H9 (cell line): ENCODE results near the gene SLC24A4. TPM values are rescaled to one million over a fixed set of nuclear protein-coding genes. Genes with fewer than 3 reads are reported as not detected.

Experiments used
- DNase-seq: peaks from one replicate; pipeline ENCODE4 v3.0.0-alpha.2; 2017
- H2AFZ ChIP-seq: one replicate; pipeline ENCODE4 v1.6.1; 2013; ENCODE audit warnings: mild to moderate bottlenecking, low read length, control low read depth, moderate library complexity
- H2AK5ac ChIP-seq: 2 replicates; pipeline ENCODE4 v1.6.1; 2013; ENCODE audit warnings: low read length, control low read depth, mixed read lengths; ENCODE audit not compliant: insufficient read length
- H2BK120ac ChIP-seq: one replicate; pipeline ENCODE4 v1.6.1; 2013; ENCODE audit warnings: low read depth, mild to moderate bottlenecking, low read length, control low read depth, inconsistent platforms; ENCODE audit not compliant: poor library complexity, severe bottlenecking
- H2BK12ac ChIP-seq: 2 replicates; pipeline ENCODE4 v1.6.1; 2013; ENCODE audit warnings: low read length, control low read depth, mixed read lengths, low read depth; ENCODE audit not compliant: insufficient read length
- H2BK15ac ChIP-seq: 2 replicates; pipeline ENCODE4 v1.6.1; 2013; ENCODE audit warnings: low read depth, low read length, control low read depth
- H2BK20ac ChIP-seq: one replicate; pipeline ENCODE4 v1.6.1; 2013; ENCODE audit warnings: low read depth, mild to moderate bottlenecking, low read length, control low read depth, inconsistent platforms; ENCODE audit not compliant: poor library complexity, severe bottlenecking
- H2BK5ac ChIP-seq: 2 replicates; pipeline ENCODE4 v1.6.1; 2013; ENCODE audit warnings: low read length, control low read depth, mixed read lengths; ENCODE audit not compliant: insufficient read length
- H3K14ac ChIP-seq: 2 replicates; pipeline ENCODE4 v1.6.1; 2013; ENCODE audit warnings: low read length, control low read depth; ENCODE audit not compliant: insufficient read depth
- H3K18ac ChIP-seq: 2 replicates; pipeline ENCODE4 v1.6.1; 2013; ENCODE audit warnings: low read depth, mild to moderate bottlenecking, mixed read lengths, low read length, control low read depth; ENCODE audit not compliant: insufficient read length
- H3K23ac ChIP-seq: 2 replicates; pipeline ENCODE4 v1.6.1; 2013; ENCODE audit warnings: low read length, control low read depth, mixed read lengths, low read depth; ENCODE audit not compliant: insufficient read length
- H3K23me2 ChIP-seq: 2 replicates; pipeline ENCODE4 v1.6.1; 2013; ENCODE audit warnings: low read depth, mild to moderate bottlenecking, mixed read lengths, low read length, control low read depth; ENCODE audit not compliant: insufficient read length, poor library complexity, severe bottlenecking
- H3K27ac ChIP-seq: 2 replicates; pipeline ENCODE4 v1.5.1; 2013; ENCODE audit warnings: low read length, control low read depth, mixed read lengths, low read depth; ENCODE audit not compliant: insufficient read length
- H3K27me3 ChIP-seq: 2 replicates; pipeline ENCODE4 v1.6.1; 2013; ENCODE audit warnings: low read length, control low read depth, inconsistent platforms; ENCODE audit not compliant: insufficient read depth
- H3K4ac ChIP-seq: 2 replicates; pipeline ENCODE4 v1.6.1; 2013; ENCODE audit warnings: low read depth, mild to moderate bottlenecking, control low read depth, inconsistent platforms, low read length, moderate library complexity
- H3K4me1 ChIP-seq: 2 replicates; pipeline ENCODE4 v1.6.1; 2013; ENCODE audit warnings: low read length, control low read depth, inconsistent platforms; ENCODE audit not compliant: insufficient read depth
- H3K4me2 ChIP-seq: 2 replicates; pipeline ENCODE4 v1.6.1; 2013; ENCODE audit warnings: low read length, control low read depth, mixed read lengths; ENCODE audit not compliant: insufficient read length, insufficient read depth
- H3K56ac ChIP-seq: 2 replicates; pipeline ENCODE4 v1.6.1; 2013; ENCODE audit warnings: low read depth, mild to moderate bottlenecking, mixed read lengths, low read length, control low read depth; ENCODE audit not compliant: insufficient read length
- H3K79me1 ChIP-seq: 2 replicates; pipeline ENCODE4 v1.6.1; 2013; ENCODE audit warnings: low read depth, mild to moderate bottlenecking, moderate library complexity, low read length, control low read depth, inconsistent platforms; ENCODE audit not compliant: insufficient read depth, poor library complexity, severe bottlenecking
- H3K79me2 ChIP-seq: 2 replicates; pipeline ENCODE4 v1.6.1; 2013; ENCODE audit warnings: low read length, control low read depth, inconsistent platforms; ENCODE audit not compliant: insufficient read depth
- H3K9ac ChIP-seq: 2 replicates; pipeline ENCODE4 v1.6.1; 2013; ENCODE audit warnings: low read length, control low read depth, mixed read lengths; ENCODE audit not compliant: insufficient read length; ENCODE audit errors: extremely low read depth
- H3K9me3 ChIP-seq: one replicate; pipeline ENCODE4 v1.6.1; 2013; ENCODE audit warnings: low read depth, low read length, inconsistent platforms; ENCODE audit not compliant: control insufficient read depth
- H3T11ph ChIP-seq: one replicate; pipeline ENCODE4 v1.6.1; 2013; ENCODE audit warnings: mild to moderate bottlenecking, low read length, control low read depth, inconsistent platforms
- H4K20me1 ChIP-seq: one replicate; pipeline ENCODE4 v1.6.1; 2013; ENCODE audit not compliant: control insufficient read depth, insufficient read length, insufficient read depth
- H4K5ac ChIP-seq: 2 replicates; pipeline ENCODE4 v1.6.1; 2013; ENCODE audit warnings: low read depth, mild to moderate bottlenecking, mixed read lengths, low read length, control low read depth; ENCODE audit not compliant: insufficient read length
- H4K8ac ChIP-seq: replicated peaks from 2 replicates; pipeline ENCODE4 v1.6.1; 2013; ENCODE audit warnings: low read length, control low read depth, mixed read lengths, low read depth; ENCODE audit not compliant: insufficient read length
- H4K91ac ChIP-seq: 2 replicates; pipeline ENCODE4 v1.6.1; 2013; ENCODE audit warnings: low read depth, mild to moderate bottlenecking, moderate library complexity, mixed read lengths, low read length, control low read depth; ENCODE audit not compliant: insufficient read length
- H3K27ac Mint-ChIP-seq, 3 experiments: 2 replicates in 2 of 3; 3 replicates in 1 of 3; pipeline ENCODE4 v1.8.0; 2020 to 2021; ENCODE audit warnings: mixed read lengths in 3 of 3, mild to moderate bottlenecking in 1 of 3, moderate library complexity in 1 of 3
- H3K27me3 Mint-ChIP-seq: 2 replicates; pipeline ENCODE4 v1.8.0; 2021; ENCODE audit warnings: low read depth, mild to moderate bottlenecking, moderate library complexity, mixed read lengths
- H3K36me3 Mint-ChIP-seq, 3 experiments: 2 replicates in 2 of 3; 3 replicates in 1 of 3; pipeline ENCODE4 v1.8.0; 2020 to 2021; ENCODE audit warnings: low read depth in 3 of 3, mixed read lengths in 3 of 3; ENCODE audit not compliant: insufficient read depth in 1 of 3
- H3K4me1 Mint-ChIP-seq, 2 experiments: 2 replicates each; pipeline ENCODE4 v1.8.0; 2020; ENCODE audit warnings: mixed read lengths in 2 of 2
- H3K4me3 Mint-ChIP-seq, 2 experiments: 2 replicates in 1 of 2; 3 replicates in 1 of 2; pipeline ENCODE4 v1.8.0; 2020 to 2021; ENCODE audit warnings: mild to moderate bottlenecking in 2 of 2, mixed read lengths in 2 of 2, moderate library complexity in 1 of 2
- H3K9me3 Mint-ChIP-seq, 2 experiments: 2 replicates in 1 of 2; 3 replicates in 1 of 2; pipeline ENCODE4 v1.8.0; 2020; ENCODE audit warnings: mild to moderate bottlenecking in 2 of 2, mixed read lengths in 2 of 2, moderate library complexity in 1 of 2
- WGBS: extraction: QIAGEN DNeasy Blood & Tissue Kit; methylation state at CpG from one replicate; pipeline ENCODE4 v1.1.7; 2013; ENCODE audit warnings: missing lambda C conversion rate, low lambda C conversion rate, mixed read lengths; ENCODE audit not compliant: insufficient read length; ENCODE audit errors: extremely low coverage; 5-methylcytosine and 5-hydroxymethylcytosine counted together
- total RNA-seq: library from RNA; stranded (reverse); gene quantifications from 2 replicates; pipeline ENCODE4 v1.2.1, GENCODE V29; 2021
- TF ChIP-seq, protein P1 (sequence below): fragments of 200-600 bp; sonication (generic); conservative IDR thresholded peaks from 3 replicates; pipeline ENCODE4 v1.8.0; 2021; ENCODE audit warnings: antibody characterized with exemption, mild to moderate bottlenecking

Gene SLC24A4
- total RNA-seq, 1 experiment from 2014 or later, result 0.24 TPM

DNA sequence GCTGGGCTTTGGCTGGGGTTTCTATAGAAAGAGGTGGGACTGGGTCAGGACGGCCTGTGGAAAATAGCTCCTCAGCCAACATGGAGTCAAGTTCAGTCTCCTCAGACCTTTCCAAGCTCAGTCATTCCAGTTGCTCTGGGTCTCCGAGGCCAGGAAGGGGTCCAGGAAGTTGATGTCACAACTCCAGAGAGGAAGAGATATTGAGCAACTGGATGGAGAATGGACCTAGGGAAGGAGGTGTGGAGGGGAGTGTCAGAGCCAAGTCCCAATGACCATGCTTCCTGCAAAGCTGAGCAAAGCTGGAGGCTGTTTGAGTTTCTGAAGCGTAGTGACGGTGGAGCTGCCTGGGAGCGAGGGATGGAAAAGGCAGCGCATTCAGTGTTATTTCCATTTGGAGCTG is 86.1 kb downstream of the SLC24A4 start:
- Histone ChIP-seq H3K79me1 (no peaks in the 10 kb centered on the region), H2AK5ac (no peak overlapping the region), H3K27me3 (no peaks in the 10 kb centered on the region), H2AFZ (no peak overlapping the region), H3T11ph (no peak overlapping the region), H3K9ac (no peak overlapping the region), H3K56ac (no peak overlapping the region), H3K14ac (no peak overlapping the region), H3K9me3 (no peaks in the 10 kb centered on the region), H4K5ac (no peak overlapping the region), H3K18ac (no peak overlapping the region), H3K4me2 (no peak overlapping the region), H2BK20ac (no peak overlapping the region), H3K4me1 (no peaks in the 10 kb centered on the region; the same call in 1 of the 2 replicates), H2BK15ac (no peak overlapping the region), H4K8ac (no peak overlapping the region), H3K23me2 (no peaks in the 10 kb centered on the region), H4K20me1 (no peaks in the 10 kb centered on the region), H3K23ac (no peak overlapping the region), H2BK12ac (no peak overlapping the region), H3K27ac (no peak overlapping the region), H3K4ac (no peak overlapping the region), H2BK120ac (no peak overlapping the region), H3K79me2 (no peaks in the 10 kb centered on the region), H2BK5ac (no peak overlapping the region), H4K91ac (no peak overlapping the region)
- H3K36me3 Mint-ChIP-seq, result peaks cover 5 to 22% (median 17%) of the 10 kb centered on the region in 3 experiments; a peak in 6 of 7 replicates
- H3K27ac Mint-ChIP-seq, result no peak overlapping the region
- no CpG with 5 or more reads among the region's 6 CpGs for WGBS
- peaks cover 21 to 22% of the 10 kb centered on the region in 2 experiments for H3K9me3 Mint-ChIP-seq
- H3K4me3 Mint-ChIP-seq, result no peak overlapping the region
- peaks cover 2% of the 10 kb centered on the region for H3K27me3 Mint-ChIP-seq
- DNase-seq, result no peak
- peaks cover 14 to 17% of the 10 kb centered on the region in 2 experiments for H3K4me1 Mint-ChIP-seq
- TF ChIP-seq, protein P1, sequence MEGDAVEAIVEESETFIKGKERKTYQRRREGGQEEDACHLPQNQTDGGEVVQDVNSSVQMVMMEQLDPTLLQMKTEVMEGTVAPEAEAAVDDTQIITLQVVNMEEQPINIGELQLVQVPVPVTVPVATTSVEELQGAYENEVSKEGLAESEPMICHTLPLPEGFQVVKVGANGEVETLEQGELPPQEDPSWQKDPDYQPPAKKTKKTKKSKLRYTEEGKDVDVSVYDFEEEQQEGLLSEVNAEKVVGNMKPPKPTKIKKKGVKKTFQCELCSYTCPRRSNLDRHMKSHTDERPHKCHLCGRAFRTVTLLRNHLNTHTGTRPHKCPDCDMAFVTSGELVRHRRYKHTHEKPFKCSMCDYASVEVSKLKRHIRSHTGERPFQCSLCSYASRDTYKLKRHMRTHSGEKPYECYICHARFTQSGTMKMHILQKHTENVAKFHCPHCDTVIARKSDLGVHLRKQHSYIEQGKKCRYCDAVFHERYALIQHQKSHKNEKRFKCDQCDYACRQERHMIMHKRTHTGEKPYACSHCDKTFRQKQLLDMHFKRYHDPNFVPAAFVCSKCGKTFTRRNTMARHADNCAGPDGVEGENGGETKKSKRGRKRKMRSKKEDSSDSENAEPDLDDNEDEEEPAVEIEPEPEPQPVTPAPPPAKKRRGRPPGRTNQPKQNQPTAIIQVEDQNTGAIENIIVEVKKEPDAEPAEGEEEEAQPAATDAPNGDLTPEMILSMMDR, result no peak
